HG03108 (cell line): Measurements from ENCODE around the gene PRKG1.

Experiments
- ATAC-seq: cut with Tn5 transposase; IDR thresholded peaks from one replicate; pipeline ENCODE4 v1.9.1; 2021; ENCODE audit warnings: moderate library complexity; ENCODE audit not compliant: unreplicated experiment

PRKG1 gene

DNA sequence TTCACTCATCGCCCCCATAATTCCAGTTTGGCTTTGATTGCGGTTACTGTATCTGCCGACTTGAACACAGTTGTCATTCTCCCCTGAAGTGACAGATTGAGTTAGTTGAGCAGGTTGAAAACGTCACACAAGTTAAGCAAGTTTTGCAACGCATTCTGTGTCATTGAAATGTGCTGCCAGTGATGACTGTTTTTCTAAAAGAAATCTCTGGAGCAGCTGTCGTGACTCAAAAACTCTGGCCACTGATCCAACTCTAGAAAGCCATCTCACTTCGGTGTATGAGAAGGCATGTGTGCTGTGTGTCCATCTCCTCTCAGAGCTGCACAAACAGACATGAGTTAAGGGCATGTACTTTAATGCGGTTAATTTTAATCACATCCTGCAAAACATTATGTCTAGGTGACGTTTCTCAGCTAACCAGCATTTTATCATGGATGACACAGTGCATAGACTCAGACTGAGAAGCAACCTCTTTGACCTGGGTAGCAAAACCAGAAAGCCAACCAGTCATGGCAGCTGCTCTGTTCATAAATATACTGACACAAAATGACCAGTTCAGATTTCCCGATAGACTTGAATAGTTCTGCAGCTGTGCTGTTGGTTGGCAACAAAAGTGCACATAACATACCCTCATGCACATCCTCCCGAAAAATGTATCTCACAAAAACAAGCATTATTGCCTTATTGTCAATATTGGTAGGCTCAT, 555.8 kb downstream of the PRKG1 start:
- ATAC-seq, result no peak

DNA sequence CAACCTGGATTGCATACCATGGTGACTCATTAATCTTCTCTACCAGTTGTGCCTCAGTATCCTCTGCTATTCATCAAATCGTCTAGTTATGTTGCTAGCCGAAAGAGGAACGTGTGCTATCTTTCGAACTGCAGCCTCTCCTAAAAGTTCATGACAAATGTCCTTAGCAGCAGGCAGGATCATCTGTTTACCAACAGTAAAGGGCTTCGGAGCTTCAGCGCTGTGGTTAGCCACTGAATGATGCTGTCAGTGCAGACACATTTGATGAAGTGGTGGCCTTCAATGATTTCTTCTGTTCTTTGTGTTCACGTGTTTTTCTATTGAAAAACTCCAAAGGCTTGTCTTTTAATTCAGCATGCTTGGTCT, 556.3 kb downstream of the PRKG1 start:
- no peak for ATAC-seq

DNA sequence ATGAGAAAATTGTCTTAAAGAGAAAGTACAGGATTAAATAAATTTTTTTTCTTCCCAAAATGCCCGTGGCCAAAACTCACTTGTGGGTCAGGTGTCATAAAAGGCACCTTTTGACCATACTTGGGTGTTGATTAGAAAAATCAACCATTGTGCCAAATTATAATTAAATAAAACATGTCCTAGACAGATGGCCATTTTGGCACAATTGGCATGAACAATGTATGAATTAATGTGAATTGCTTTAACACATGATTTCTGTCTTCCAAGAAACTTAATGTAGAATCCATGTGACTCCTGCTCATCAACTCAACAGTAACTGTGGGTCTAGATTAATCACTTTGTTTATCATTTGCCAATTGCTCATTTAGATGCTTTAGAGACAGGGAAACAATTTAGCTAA, 561.1 kb downstream of the PRKG1 start:
- ATAC-seq, result no peak

DNA sequence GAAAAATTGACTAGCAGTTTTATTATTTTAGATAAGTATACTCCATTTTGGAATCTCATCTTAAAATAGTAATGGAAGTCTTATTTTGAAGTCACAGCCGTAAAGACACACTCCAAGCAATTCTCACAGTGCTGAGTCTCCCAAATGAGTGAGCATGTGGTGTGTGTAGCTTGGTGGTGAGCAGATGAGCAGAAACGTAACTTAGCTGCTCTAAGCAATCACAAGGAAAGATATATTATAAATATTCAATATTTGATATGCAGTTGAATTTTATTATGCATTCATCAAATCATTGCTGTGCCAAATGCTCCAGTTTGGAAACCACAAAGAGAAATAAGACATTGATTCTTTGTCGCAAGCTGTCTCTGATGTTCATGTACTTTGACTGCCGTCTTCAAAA, 563.9 kb downstream of the PRKG1 start:
- no peak for ATAC-seq

DNA sequence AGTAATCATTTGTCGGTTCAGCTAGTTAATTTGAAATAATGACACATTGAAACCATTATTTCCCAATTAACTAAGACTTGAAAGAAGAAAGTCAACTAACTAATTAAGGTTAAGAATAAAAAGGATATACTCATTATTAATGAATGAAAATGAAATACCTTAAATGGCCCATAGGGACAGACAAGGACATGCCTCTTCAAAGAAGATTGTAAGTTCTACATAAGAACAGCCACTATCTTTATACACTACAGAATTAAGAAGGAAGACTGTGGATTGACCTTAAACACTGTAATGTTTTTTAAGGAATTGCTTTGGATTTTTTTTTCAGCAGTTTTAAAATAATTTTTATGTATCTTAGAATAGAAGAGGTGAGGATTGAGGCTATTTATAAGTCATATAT, 564.5 kb downstream of the PRKG1 start:
- no peak for ATAC-seq

DNA sequence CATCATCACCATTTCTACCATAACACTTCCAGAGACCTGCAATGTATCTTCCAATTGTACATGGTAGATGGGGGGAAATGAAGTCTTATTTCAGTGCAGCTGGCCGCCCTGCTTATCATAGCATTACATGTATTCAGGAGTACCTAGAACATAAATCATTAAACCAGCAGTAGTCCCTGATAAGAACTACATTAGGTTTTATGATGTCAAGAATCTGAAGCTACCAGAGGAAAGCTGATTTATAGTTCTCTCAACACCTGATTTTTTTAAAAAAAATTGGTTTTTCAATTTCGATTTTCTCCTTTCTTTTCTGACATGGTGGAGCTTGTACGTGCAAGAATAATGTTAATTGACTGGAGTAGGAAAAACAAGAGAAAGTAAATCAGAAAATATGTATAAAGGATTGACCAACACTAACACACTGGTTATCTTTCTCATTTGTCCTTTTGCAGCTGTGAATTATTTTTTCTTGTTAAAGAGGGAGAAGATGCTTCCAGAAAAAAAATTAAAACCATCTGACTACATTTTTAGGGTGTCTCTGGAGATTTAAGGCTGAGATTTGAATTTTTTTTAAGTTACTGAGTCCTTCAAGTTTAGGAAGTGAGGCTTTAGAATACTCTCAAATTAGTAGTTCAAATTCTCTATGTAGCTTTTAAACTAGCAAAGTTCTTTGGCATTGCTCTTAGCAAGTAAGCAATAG, 566.0 kb downstream of the PRKG1 start:
- ATAC-seq, result no peak

DNA sequence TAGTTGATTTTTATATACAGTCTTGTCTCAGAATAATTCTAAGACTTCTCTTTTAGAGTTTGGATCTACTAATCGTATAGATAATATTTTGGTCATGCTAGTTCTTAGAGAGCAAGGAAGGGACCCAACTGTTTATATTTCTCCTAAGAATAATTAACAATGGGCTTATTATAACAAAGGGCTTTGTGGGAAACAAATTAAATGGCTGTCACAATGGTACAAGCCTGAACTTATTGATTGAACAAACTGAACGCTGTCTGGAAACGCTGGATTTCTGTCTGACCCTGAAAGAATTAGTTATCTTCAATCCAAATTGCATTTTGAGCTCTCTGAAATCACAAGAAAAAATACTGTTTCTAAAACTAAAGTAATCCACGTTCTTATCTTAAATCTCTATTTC, 568.3 kb downstream of the PRKG1 start:
- no peak for ATAC-seq

DNA sequence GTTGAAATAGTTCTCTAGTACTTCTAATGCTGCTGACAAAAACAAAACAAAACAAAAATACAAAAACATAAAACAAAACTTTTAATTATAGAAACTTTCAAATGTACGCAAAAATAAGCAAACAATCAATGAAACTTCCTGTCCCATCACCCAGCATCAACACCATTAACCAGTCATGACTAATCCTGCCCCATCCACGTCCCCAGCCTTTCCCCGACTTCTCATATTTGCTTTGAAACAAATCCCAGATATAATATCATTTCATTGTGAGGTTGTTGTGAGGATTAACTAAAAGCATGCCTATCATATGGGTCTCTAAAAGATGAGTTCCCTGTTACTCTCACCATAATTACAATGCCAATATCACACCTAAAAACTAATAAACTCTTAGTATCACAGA, 569.4 kb downstream of the PRKG1 start:
- no peak for ATAC-seq

DNA sequence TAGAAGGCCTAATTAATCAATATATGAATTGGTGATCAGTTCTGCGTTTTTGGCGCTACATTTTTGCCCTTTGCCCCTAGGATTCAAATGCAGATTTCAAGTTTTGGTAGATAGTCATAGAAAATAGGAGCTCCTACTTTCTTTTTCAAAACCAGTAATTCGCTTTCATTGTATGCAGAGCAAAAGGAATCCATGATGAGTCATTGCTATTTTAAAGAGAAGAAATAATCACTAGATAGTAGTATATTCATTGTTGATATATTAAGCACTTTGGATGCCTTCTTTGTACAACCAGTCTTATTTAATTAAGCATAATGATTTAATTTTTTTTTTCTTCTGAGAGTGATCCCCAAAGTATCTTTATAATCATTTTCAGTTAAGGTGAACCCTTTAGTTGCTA, 574.8 kb downstream of the PRKG1 start:
- no peak for ATAC-seq

DNA sequence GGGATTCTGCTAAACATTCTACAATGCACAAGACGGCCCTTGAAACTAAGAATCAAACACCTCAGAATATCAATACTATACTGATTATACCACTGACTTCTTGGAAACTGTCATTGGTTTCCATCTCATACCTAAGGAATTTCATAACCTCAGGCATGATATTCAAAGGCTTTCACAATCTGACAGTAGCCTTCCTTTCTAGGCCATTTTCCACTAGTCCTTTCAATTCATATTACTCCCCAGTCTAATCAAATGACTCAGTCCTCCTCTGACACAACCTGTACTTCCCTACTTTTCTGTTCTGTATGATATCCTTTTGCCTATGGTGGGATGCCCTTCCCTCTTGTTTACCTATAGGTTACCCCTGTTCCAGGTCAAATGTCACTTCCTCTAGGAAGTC, 576.8 kb downstream of the PRKG1 start:
- ATAC-seq, result no peak

DNA sequence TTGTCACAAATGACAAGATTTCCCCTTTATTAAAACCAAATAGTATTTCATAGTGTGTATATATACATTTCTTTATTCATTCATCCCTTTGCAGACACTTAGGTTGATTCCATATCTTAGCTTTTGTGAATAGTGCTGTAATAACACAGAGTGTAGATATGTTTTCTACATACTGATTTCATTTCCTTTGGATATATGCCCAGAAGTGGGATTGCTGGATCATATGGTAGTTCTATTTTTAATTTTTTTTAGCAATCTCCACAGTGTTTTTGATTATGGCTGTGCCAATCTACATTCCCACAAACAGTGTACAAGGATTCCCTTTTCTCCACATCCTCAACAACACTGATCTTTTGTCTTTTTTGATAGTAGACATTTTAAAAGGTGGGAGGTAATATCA, 578.7 kb downstream of the PRKG1 start:
- ATAC-seq, result no peak

DNA sequence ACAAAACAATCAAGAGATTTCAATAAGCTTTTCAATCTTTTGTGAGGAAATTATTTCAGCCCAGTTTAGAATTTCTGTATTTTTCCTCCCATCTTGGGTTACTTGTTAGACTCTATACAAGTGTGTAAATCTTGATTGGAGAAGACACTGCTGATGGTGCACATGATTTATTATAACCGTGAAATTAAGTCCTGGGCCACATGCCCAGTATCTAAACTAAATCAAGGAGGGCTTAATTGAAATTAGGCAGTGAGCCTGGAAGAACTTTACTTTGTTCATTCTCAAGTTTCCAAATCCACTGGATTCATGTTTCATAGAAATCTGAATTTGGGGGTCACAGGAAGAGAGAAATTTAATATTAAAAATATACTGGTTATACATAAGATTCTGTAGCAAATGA, 580.6 kb downstream of the PRKG1 start:
- ATAC-seq, result no peak

DNA sequence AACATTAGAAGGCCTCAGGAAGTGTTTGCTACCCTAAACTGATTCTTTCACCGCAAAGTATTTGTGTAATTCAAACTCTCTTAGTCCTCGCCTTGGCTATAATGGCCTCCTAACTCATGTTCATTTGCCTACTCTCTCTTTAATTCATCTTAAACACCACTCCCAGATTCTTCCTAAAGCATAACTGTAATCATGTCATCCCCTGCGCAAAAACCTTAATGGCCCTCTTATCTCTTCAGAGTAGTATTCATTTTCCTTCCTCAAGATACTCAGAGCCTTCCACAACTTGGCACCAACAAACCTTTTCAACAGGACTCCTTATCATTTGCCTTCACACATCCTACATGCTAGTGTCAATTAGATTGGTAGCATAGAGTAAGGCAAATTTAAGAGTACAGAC, 582.2 kb downstream of the PRKG1 start:
- ATAC-seq, result no peak

DNA sequence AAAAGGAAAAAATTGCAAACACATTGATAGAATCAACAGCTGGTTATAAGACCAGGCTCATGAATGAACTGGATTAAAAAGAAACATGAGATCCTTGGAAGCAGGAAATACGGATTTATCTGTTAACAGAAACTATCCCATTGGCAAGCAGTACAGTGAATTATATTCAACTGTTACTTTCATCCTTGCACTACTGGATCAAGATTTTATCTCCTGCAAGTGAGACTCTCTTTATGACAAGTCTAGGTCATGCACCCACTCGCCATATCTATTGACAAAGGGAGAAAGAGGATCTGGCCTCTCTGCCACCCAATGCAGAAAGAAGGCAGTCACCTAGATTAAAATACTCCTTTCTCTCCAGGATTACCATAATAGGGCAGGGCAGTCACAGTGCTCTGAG, 583.7 kb downstream of the PRKG1 start:
- no peak for ATAC-seq

DNA sequence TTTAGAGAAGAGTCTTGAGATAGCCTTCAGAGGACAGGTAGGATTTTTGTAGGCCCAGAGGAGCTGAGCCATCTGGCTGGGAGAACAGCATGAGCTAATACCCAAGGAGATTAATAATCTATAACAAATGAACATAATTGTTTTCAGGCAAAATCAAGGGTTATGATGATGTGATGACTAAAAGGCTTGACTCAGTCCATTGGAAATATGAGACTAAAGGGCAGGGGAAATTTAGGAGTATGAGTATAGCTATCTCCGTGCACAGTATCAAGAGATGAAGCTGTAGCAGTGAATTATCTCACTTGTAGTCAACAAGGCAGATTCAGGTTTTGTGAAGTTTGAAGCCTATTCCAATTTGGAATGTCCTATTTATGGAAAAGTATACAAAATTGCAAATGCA, 585.1 kb downstream of the PRKG1 start:
- ATAC-seq, result no peak

DNA sequence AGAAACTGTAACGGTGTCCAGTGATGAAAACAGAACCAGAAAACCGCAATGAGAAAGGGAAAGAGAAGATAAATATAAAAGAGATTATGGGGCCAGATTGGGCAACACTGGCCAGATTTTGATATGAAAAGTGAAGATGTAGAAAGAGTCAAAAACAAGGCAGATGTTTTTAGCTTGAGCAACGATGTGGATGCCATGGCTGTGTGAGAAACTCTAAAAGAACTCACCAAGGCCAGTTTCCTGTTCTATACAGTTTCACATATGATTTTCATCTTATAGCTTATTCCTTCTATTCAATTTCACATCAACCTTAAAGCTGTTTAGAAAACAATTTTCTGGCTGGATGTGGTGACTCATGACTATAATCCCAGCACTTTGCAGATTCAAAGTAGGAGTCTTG, 588.8 kb downstream of the PRKG1 start:
- no peak for ATAC-seq

DNA sequence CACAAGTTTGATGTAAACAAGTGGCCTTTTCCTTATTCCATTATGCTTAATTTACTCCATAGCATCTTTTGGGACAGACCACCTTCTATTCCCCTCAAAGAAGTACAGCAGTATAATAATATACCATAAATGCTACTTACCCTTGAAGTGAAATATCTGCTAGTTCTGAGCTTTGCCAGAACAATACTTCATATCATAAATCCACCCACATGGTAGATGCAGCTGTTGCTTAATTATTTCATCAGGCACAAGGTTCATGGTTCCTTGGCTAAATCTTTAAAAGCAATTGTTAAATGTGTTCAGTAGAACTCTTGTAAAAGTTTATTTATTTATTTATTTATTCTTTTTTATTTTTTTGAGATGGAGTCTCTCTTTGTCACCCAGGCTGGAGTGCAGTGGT, 592.2 kb downstream of the PRKG1 start:
- no peak for ATAC-seq

DNA sequence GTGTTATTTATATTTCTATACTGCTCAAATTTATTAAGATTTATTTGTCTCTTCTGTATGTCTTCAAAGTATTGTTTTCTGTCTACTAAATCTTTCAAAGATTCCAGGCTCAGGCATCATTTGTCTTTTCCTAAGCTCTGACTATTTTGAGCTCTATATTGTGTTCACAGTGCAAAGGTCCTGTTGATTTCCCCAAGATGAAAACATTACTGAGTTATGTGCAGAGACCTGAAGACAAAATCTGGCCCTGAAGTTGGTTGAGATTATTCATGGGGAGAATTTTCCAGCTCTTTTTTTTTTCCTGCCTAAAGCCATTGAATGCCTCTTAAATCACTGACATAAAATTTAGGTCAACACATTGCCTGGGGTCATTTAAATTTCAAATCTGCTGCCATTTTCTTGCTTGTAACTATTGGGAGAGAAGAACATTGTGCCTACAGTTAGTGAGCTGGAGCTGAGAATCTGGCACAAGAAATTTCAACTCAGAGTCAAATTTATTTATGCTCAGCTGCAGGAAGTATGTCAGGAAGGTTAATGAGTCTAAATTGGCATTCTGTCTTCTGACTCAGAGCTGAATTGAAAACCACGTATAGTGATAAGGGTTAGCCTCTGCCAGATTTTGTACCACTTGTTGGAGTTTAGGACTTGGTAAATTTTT, 593.5 kb downstream of the PRKG1 start:
- no peak for ATAC-seq

DNA sequence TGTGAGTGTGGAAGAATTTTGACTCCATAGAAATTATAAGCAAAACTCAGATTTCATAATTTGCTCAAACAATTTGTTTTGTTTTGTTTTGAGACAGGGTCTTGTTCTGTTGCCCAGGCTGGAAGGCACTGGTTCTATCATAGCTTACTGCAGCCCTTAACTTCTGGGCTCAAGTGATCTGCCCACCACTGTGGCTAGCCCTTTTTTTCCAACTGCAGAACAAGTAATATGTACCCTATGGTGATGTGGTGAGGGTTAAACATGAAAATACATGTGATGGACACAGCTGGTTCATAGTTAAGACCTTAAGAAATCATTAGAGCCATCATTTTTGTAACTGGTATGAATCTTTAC, 594.0 kb downstream of the PRKG1 start:
- ATAC-seq, result no peak

DNA sequence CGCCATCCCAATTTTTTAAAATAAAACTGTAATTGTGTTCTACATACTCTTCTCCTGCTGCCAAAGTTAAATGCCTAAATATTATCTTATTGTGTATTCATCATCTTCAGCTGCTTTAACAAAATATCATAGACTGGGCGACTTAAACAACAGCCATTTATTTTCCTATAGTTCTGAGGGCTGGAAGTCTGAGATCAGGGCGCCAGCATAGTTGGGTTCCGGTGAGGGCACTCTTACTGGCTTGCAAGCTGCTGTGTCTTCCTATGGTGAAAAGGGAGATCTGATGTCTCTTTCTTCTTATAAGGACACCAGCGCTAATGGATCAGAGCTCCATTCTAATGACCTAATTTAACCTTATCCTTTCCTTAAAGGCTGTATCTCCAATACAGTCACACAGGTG, 594.8 kb downstream of the PRKG1 start:
- ATAC-seq, result no peak

DNA sequence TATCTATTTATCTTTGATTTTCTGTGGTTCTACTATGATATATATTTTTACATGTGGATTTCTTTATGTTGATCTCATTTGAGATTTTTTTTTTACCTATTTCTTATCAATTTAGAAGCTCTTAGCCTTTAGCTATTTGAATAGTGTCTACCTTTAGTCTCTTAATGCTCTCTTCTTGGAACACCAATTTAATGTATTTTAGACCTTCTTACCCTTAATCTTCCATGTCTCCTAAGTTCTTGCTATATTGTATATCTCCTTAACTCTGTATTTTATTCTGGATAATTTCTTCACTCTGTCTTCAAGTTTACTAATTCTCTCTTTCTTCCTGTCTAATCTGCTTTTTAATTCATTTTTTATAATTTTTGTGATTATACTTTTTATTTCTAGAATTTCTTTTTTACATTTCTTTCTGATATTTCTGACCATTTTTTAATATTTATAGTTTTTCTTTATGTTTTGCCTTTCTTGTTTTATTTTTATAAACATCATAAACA, 597.8 kb downstream of the PRKG1 start:
- no peak for ATAC-seq

DNA sequence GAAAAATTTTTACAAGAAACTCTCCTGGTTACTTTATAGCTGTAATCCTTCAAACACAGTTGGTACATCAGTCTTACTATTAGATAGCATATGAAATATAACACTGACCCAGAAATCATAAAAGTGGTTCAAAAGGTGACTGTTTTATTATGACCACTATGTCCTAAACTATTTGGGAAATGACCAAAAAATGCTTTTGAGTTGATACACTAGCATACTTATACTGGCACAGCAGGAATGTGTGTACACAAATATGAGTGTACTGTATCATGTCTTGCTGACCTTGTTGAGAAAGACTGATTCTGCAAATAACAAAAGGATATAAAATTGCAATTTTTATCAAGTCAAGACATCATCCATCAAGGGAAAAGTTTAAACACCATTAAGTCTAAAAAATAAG, 600.8 kb downstream of the PRKG1 start:
- ATAC-seq, result no peak
